HCEC 1CT (cell line): ENCODE data around the gene NPEPPS.

Experiments used
- DNase-seq: peaks from one replicate; pipeline ENCODE4 v3.0.0-alpha.2; 2017

NPEPPS gene

DNA sequence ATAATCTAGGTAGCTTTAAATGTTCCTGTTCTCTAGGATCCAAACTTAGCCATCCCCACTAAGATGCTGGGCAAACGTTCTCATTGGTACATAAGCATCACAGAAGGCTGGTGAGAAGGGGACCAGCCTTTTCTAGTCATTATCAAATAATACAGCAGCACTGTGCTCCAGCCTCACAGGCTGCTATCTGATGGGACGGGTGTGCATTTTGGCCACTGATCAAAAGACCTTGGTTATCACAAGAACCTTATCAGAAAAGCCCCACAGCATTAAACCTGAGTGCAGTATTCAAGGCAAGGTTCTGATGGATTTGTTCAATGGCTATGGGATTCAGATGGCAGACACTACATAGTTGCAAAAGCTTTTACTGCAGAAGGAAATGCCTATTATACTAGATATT lies 99.7 kb downstream of the NPEPPS start:
- DNase-seq: no peak

DNA sequence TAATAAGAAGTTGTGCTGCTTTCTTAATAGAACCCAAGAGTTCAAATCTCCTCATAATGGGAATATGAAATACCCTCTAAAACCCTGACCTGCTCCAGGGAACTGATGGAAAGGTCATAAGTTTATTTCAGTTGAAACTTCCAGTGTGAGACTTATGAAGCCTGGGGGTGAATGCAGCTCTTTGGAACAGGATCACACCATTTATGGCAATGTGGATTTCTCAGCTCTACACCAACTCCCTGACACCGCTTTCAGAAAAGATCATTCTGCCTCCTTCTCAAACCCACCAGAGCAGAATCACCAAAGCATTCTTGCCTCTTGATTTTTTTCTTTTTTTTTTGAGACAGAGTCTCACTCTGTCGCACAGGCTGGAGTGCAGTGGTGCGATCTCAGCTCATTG lies 102.1 kb downstream of the NPEPPS start:
- DNase-seq: no peak

DNA sequence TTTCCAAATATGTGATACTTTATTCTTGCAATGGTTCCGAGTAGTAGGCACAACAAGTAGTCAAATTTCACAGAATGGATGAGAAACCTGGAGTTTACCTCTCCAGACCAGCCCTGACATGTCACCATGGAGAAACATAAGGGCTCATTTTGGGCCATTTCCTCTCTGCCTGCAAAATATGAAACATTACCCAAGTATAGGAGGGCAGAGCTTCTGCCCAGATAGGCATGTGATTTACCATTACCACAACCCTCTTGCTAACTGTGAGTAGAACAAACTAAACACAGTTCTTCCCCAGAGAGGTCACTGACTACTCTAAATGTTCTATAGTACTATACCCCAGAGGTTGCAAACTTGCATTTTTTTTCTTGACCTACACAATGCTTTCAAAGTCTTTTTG lies 103.1 kb downstream of the NPEPPS start:
- no peak for DNase-seq

DNA sequence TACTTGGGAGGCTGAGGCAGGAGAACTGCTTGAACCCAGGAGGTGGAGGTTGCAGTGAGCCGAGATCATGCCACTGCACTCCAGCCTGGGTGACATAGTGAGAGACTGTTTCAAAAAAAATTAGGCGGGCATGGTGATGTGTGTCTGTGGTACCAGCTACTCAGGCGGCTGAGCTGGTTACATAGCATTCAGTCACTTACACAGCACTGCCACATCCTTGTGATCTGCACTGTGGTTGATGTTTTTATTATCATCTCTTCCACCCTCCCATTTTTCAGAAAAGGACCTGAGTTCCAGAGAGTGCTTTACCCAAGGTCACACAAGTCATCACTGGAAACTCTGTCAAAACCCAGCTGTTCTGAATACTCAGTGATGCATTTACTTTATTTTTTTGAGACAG lies 104.0 kb downstream of the NPEPPS start:
- DNase-seq: no peak

DNA sequence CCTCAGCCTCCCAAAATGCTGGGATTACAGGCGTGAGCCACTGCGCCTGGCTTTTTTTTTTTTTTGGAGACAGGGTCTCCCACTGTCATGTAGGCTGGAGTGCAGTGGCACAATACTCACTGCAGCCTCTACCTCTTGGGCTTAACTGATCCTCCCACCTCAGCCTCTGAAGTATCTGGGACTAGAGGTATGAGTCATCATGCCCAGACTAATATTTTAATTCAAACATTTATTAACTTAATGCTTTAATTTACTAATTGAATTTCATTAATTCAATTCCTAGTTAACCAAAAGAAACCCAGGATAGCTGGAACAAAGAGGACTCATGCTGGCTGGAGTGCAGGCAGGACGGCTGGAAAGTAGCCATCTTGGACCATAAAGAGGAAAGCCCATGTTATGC lies 104.8 kb downstream of the NPEPPS start:
- no peak for DNase-seq

DNA sequence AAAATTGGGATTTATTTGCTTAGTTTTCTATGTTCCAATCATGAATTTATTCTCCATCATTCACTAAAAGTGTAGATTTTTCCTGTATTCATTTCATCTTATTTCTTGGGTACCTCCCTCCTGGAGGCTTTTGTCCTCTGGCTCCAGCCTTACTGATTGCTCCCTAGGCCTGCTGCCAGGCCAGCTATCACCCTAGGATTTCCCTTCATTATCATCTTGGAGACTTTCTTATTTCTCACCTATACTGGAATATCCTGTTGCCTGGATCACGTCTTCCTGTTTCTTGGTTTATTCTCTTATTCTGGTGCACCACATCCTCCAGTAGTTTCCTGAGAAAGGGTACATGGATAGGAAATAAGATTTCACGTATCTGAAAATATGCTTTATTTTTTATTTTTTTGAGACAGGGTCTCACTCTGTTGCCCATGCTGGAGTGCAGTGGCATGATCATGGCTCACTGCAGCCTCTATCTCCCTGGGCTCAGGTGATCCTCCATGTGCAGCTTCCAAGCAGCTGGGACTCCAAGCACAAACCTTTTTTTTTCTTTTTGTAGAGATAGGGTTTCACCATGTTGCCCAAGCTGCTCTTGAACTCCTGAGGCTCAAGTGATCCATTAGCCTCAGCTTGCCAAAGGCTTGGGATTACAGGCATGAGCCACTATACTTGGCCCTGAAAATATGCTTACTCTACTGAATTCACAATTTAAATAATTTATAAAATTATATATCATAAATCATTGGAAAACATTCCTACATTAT lies 105.5 kb downstream of the NPEPPS start:
- DNase-seq: no peak

DNA sequence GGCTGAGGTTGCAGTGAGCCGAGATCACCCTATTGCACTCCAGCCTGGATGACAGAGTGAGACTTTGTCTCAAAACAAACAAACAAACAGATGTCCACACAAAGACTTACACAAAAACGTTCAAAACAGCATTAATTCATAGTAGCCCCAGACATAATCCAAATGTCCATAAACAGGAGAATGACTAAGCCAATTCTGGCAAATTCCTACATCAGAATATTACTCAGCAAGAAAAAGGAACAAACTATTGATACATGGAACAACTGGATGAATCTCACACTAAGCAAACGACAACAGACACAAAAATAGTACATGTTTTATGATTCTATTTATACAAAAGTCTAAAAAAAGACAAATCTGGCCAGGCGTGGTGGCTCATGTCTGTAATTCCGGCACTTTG lies 108.0 kb downstream of the NPEPPS start:
- no peak for DNase-seq

DNA sequence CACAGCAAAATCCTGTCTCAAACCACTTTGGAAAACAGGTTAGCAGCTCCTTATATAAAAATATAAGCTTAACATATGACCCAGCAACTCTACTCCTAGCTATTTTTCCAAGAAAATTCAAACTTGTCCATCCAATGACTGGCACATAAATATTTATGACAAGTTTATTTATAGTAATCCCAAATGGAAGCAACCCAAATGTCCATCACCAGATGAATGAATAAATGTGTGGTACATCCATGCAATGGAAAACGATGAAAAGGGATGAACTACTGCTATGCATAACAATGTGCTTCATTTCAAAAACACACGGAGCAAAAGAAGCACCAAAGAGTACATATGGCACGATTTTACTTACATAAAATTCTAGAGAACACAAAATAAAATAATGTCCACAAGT lies 109.2 kb downstream of the NPEPPS start:
- DNase-seq: no peak

DNA sequence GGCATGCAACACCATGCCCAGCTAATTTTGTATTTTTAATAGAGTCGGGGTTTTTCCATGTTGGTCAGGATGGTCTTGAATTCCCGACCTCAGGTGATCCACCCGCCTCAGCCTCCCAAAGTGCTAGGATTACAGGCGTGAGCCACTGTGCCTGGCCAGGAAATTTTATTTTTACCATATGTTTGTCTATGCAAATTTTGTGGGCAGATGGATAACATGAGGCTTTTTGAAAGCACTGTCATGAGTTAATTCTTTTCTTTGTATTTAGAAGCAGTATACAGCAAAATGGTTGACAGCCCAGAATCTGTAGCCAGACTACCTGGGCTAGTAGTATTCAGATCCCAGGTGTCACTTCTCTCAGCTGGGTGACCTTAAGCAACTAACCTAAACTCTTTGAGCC lies 110.3 kb downstream of the NPEPPS start:
- DNase-seq: no peak

DNA sequence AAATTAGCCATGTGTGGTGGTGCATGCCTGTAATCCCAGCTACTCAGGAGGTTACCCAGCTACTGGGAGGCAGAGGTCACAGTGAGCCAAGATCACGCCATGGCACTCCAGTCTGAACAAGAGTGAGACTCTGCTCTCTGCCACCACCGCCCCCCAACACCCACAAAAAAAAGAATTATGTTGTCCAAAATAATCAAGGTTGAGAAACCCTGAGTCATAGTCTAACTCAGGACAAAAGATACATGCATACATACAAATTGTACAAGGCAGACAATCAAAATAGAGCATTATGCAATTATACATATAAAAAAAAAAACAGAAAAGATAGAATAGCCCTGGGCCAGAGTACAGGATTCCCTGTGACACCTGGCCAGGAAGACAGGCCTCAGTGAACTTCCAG lies 112.2 kb downstream of the NPEPPS start:
- no peak for DNase-seq

DNA sequence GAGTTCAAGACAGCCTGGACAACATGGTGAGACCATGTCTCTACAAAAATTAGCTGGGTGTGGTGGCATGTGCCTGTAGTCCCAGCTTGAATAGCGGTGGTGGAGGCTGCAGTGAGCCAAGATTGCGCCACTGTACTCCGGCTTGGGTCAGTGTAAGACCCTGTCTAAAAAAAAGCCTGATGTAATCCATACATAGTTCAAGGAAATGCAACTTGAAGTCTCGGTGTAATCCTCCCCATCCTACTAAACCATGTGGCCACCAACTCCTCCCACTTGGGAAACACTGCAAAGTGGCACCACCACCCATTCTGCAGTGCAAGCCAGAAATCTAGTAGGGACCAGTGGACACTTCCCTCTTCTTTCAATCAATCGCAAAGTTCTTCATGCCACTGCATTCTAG lies 113.4 kb downstream of the NPEPPS start:
- no peak for DNase-seq

DNA sequence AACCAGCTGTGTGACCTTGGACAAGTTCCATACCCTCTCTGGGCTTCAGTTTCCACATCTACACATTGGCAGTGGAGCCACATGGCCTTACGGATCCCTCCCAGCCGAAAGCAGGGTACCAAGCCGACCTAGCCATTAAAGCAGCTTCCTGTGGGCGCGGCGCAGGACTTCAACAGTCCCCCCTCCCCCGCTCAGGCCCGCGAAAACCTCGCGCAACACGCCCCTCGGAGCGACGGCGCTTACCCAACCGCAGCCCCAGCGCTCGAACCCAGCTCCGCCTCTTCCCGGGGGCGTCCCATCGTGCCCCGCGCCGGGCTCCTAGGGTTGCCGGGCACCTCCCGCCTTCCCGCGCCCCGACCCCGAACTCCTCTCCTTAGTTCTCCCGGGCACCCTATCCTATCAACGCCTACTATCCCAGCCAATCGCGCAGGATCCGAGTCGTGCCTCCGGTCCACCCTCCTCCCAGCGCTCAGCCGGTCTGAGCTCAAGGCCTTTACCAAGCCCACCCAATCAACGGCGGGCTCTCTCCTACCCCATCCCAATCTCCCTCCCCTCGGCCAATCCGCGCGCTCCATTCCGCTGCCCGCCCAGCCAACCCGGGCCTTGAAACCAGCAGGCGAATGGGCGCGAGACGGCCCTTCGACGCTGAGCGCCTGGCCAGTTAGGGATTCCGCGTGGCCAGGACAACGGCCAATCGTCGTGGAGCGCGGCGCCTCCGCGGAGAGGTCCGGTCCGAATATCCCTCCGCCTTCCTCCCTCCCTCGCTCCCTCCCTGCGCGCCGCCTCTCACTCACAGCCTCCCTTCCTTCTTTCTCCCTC lies 118.5 kb downstream of the NPEPPS start, which contains the start of gene KPNB1:
TSS of gene KPNB1 (plus strand) at position 767 of the 819 bp plus-strand sequence. CDS start 326 bp downstream, outside the sequence.
- DNase-seq: peak; percentile 100

DNA sequence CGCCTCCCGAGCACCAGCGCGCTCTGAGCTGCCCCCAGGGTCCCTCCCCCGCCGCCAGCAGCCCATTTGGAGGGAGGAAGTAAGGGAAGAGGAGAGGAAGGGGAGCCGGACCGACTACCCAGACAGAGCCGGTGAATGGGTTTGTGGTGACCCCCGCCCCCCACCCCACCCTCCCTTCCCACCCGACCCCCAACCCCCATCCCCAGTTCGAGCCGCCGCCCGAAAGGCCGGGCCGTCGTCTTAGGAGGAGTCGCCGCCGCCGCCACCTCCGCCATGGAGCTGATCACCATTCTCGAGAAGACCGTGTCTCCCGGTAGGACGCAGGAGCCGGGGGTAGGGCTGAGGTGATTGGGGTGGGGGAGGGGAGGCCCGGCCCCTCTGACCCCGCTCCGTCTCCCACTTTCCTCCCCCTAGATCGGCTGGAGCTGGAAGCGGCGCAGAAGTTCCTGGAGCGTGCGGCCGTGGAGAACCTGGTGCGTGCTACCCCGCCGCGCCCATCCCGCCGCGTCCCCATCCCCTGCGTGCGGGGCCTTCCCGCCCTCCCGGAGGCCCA lies 119.1 kb downstream of the NPEPPS start:
- DNase-seq: no peak

DNA sequence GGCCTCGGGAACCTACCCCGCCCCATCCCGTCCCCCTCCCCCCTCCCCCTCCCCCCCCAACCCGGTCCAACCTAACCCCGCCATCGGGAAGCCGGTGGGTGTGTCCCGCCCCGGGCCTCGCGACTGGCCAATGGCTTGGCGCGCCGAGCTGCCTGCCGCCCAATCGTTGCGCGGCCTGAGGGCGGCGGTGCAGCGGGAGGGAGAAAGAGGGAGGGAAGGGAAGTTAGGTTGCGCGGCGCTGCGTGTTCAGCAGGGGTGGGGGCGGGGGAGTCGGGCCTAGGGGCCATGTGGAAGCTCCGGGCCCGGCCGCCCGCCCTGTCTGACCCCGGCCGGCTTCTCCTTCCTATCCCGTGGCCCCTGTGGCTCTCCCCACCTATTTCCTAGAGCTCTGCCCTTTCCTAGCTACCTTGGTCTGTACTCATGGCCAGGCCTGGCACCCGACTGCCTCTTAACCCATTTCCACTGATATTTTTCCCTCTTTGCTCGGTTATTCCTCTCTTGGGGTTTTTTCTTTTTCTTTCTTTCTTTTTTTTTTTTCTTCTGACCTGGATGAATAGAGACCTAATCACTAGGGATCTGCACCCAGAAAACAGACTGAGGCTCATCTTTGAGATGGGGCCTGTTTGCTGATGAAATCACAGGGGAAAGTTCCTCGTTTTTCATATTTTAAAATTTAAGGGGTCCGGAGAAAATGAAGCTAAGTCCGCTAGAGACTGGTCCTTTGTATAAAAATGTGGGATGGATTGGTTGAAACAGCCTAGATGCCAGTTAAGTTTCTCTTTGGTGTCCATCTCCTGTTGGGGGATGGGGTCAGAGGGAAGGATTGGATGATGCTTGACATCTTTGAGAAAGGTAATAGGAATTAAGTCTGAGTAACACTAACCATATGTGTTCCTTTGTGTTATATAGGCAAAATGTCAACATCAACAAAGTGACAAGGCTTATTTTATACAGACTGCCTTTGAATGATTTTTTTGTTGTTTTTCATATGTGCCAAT lies 119.9 kb downstream of the NPEPPS start:
- peak; percentile 97 for DNase-seq

DNA sequence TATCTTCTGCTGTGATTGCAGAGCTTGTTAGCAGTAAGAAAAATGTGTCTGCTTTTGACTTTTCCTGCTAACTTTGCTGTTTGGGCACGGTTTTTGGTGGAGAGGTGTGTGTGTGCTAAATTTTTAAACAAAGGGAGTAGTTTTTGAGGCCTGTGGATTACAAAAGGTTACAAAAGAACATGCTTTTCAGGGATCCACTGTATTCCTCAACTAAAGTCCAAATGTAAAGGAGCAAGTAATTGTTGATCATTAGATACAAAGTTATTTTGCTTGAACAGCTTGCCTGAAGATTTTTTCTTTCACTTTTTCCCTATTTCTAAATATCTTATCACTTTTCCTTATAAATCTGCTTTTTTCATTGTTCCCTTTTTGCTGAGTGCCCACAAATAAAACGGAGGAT lies 120.8 kb downstream of the NPEPPS start:
- no peak for DNase-seq

DNA sequence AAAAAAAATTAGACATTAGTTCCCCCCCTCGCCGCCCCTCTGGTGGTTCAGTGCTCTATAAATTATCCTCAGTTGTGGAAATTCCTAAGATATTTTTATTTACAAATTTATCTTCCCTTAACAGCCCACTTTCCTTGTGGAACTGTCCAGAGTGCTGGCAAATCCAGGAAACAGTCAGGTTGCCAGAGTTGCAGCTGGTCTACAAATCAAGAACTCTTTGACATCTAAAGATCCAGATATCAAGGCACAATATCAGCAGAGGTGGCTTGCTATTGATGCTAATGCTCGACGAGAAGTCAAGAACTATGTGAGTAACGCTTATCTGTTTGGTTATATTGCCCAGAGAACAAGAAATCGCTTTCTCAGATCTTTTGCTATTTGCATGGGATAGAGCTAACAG lies 121.7 kb downstream of the NPEPPS start:
- no peak for DNase-seq

DNA sequence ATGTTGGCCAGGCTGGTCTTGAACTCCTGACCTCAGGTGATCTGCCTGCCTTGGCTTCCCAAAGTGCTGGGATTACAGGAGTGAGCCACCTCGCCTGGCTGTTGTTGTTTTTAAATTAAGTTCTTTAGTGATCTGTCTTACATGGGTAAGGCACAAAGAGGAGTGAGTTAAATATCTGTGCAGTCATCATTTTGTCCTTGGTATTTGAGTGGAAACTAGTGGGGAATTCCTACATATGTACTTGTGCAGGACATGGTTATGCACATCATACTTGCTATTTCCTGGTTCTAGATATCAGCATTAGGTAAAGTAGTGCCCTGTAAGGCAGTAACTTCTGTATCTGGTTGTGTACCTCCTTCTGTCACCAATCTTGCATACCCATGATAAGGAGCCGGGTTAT lies 122.5 kb downstream of the NPEPPS start:
- DNase-seq: no peak

DNA sequence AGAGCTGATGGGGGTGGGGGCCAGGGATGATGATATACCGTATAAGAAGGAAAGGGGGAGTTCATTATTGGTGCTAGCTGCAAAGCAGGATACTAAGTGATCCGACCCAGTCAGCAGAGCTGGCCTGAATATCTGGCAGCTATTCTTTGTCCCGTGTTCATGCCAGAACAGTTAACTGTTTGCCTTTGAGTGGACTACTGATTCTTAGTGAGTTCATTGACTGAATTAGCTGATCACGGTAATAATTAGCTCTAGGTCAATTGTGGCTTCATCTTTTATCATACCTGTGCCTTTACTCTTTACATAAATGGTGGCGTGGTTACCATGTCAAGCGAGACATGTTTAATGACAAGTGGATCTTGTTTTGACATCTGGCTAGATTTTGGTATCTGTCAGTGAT lies 124.1 kb downstream of the NPEPPS start:
- no peak for DNase-seq

DNA sequence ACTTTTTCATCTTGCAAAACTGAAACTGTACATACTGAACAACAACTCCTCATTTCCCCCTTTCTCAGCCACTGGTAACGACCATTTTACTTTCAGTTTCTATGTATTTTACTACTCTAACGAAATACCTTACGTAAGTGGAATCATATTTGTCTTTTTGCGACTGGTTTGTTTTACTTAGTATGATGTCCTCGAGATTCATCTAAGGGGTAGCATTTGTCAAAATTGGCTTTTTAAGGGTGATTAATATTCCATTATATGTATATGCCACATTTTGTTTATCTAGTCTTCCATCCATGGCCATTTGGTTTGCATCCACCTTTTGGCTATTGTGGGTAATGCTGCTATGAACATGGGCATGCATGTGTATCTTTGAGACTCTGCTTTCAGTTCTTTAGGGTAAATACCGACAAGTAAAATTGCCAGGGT lies 129.2 kb downstream of the NPEPPS start:
- no peak for DNase-seq

DNA sequence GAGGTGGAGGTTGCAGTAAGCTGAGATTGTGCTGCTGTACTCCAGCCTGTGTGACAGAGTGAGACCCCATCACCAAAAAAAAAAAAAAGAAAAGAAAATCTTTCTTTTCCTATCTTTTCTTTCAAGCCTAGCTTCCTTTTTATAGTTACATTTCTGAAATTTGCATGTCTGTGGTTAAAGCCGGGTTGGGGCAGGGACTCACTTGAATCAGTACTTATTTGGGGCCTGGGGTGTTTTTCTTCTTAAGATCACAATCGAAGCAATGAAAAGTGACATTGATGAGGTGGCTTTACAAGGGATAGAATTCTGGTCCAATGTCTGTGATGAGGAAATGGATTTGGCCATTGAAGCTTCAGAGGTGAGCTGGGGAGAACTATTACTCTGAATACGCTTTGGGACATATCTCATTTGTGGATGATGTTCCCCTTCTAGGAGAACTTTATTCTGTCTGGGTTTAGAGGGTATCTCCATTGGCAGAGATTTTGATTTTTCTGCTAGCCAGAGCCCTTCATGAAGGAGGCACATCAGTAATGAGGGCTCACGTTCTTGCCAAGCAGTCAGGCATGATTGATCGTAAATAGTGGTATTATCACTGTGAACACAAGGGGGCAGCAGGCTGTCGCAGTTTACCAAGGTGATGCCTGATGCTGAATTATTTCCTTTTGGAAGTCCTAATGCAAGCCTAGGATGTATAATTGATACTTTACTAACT lies 133.2 kb downstream of the NPEPPS start:
- DNase-seq: peak; percentile 59

DNA sequence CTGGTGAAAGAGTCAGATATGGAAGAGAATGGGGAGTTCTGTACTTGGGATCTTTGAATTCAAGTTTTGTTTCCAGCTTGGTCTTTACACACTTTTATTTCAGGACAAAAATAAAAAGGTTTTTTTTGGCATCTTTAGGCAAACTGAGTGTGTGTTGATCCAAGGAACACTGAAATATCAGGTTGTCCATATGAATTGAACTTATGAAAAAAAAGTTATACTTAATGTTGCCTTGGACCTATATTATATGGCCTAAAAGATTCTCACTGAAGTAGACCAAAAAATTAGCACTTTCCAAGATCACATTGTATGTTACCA lies 133.7 kb downstream of the NPEPPS start:
- DNase-seq: no peak

DNA sequence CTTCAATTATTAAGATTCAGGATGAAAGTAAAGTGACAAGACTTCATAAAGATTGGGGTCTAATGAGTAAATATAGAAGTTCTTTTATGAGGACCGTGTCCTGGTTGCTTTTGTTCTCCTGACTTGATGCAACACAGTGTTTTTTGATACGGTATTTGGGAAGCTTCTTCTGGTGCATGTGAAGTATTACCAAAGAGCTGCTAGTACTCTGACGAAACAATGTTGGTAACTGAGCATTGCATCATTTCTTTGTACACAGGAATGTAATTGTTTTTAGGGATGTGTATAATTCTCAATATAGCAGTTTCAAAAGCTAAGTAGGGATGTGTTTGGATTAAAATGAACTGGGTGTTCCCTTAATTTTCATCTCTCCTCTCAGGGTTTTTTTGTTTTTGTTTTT lies 134.7 kb downstream of the NPEPPS start:
- DNase-seq: peak; percentile 49
